Measurements from ENCODE around the gene KIAA1328.

Gene KIAA1328

GRCh38 chr18:36828630-36829361 is at the start of gene KIAA1328, which contains the start of gene TPGS2:
TSS of gene KIAA1328 (plus strand) at chr18:36829127. CDS start at chr18:36829139, 12 bp downstream.
TSS of gene TPGS2 (minus strand) at chr18:36829002. CDS start at chr18:36828767, 235 bp downstream.
- H3K4me3 ChIP-seq (ENCODE audit: low read depth, low read length): peak within 1 kb of the TSS; percentile 91
- TF ChIP-seq, protein P1, sequence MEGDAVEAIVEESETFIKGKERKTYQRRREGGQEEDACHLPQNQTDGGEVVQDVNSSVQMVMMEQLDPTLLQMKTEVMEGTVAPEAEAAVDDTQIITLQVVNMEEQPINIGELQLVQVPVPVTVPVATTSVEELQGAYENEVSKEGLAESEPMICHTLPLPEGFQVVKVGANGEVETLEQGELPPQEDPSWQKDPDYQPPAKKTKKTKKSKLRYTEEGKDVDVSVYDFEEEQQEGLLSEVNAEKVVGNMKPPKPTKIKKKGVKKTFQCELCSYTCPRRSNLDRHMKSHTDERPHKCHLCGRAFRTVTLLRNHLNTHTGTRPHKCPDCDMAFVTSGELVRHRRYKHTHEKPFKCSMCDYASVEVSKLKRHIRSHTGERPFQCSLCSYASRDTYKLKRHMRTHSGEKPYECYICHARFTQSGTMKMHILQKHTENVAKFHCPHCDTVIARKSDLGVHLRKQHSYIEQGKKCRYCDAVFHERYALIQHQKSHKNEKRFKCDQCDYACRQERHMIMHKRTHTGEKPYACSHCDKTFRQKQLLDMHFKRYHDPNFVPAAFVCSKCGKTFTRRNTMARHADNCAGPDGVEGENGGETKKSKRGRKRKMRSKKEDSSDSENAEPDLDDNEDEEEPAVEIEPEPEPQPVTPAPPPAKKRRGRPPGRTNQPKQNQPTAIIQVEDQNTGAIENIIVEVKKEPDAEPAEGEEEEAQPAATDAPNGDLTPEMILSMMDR (IDR thresholded peaks at IDR 0.05; ENCODE audit: low read depth, low read length): peak; percentile 28; the same call in 1 of the 2 replicates

- TF ChIP-seq, protein P1 (IDR thresholded peaks at IDR 0.05; ENCODE audit: low read depth, low read length): no peak
- no peak overlapping the region for H3K4me3 ChIP-seq (ENCODE audit: low read depth, low read length)
These were observed 48.2 kb upstream of the KIAA1328 start for GRCh38 chr18:36780748-36781147.

DNA sequence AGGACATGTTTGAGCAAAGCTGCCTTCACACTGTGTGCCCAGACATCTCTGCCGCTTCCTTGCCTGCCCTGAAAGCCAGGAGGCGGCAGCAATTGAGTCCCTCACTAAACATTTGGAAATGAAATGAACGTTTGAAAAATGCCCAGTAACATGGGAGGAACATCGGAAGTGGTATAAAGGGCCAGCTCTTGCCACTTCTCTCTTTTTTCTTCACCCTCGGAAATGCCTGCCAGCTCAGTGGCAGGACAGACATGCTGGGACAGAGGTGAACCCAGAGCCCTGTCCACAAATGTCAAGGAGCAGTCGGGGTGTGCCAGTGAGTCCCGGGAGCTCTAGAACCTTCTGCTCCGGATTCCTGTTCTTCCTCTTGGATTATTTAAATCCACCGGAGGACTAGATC is 46.2 kb upstream of the KIAA1328 start:
- TF ChIP-seq, protein P1 (IDR thresholded peaks at IDR 0.05; ENCODE audit: low read depth, low read length): no peak

DNA sequence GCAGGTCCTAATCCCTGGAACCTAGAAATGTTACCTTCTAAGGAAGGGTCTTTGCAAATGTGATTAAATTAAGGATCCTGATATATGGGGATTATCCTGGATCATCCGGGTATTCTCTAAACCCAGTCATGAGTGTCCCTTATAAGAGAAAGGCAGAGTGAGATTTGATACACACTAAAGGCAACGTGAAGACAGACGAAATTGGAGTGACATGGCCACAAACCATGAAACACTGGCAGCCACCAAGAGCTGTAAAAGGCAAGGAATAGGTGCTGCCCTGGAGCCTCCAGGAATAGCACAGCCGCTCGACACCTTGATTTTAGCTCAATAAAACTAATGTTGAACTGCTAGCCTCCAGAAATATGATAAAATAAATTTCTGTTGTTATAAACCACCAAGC is 45.1 kb upstream of the KIAA1328 start:
- no peak overlapping the region for H3K4me3 ChIP-seq (ENCODE audit: low read depth, low read length)
- TF ChIP-seq, protein P1 (IDR thresholded peaks at IDR 0.05; ENCODE audit: low read depth, low read length): no peak

More for the DNA sequence above, 46.2 kb upstream of the KIAA1328 start:
- no peak overlapping the region for H3K4me3 ChIP-seq (ENCODE audit: low read depth, low read length)

DNA sequence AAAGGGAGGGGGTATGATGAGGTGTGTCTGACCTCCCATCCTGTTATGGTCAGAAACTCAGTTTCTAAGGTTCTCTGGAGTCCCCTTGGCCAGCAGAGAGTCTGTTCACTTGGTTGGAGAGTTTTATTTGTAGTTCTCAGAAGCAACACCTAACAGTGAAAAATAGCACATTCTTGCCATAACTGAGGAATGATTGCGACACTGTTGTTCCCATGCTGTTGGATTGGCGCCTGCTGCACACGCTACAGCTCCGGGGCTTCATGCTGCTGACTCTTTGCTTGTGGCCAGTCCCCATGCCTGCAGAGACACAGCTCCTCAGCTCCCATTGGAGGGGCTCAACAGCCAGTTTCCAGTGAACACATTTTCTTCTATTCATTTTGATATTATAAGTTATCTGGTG is 42.2 kb upstream of the KIAA1328 start:
- H3K4me3 ChIP-seq (ENCODE audit: low read depth, low read length): no peak overlapping the region
- TF ChIP-seq, protein P1 (IDR thresholded peaks at IDR 0.05; ENCODE audit: low read depth, low read length): no peak

DNA sequence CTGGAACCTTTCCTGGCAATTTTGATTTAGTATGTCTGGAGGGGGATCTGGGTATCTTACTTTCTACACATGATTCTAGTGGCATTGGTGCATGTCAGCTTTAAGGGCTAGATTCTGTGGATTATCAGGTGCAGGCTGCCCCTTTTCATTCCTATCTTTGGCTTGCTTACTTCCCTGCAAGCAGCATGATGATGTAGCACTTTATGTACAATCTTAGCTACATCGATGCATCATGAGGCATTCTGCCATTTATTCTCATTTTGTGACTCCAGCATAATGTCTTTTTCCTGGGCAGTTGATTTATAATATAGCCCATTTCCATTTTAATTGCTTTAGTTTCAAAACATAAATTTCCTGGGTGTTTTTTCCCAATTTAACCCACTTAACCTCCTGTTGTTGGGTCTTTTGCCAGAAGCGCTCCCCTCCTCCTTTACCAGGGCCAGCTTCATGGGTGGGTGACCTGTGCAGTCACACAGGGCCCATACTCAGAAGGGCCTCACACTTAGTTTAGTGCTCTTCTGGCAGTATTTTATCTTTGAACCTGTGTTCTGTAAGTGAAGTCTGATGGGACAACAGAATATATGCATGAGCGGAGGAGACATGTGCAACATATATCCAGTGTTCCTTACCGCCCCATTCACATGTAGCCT is 36.2 kb upstream of the KIAA1328 start:
- no peak overlapping the region for H3K4me3 ChIP-seq (ENCODE audit: low read depth, low read length)
- TF ChIP-seq, protein P1 (IDR thresholded peaks at IDR 0.05; ENCODE audit: low read depth, low read length): no peak

Data from WI38 (cell line).